GM21390 (cell line): ENCODE data around the gene LYZL2.
"Not testable (repeated sequence)": the region's sequence is repeated elsewhere in the genome, so short reads cannot be mapped to it uniquely, and the experiment has no call there.

Experiments
- ATAC-seq: cut with Tn5 transposase; IDR thresholded peaks from one replicate; pipeline ENCODE4 v1.9.1; 2021; ENCODE audit not compliant: unreplicated experiment

LYZL2 gene

DNA sequence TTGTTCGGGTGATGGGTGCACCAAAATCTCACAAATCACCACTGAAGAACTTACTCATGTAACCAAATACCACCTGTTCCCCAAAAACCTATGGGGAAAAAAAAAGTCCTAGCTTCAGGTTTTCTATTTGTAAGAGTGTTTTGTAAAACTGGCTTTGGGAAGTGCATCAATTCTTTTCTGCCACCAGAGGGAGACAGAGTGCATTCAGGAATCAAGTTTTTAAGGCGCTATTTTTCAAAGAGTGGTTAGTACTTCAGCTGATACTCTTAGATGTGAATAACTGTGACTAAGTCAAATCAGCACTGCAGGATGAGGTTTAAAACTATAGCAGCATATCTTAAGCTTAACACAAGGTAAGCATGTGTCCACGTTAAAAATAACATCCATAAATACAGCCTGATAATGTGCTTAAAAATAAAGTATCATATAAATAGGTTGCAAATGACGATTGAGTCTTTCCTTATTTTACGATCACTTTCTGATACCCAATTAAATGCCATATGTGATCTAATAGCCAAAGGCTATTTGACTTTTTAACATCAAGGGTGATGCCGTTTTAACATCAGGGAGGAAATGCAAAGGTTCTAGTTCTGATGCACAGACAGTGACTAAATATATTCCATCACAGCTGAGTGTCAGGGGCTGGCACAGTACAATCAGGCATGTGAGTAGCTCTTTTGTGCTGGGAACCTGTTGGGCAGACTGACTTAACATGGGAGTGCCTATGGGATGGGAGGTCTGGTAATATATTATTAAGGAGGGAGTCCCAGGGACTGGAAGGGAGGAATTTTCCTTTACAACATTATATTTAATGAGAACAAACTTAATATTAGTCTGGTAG lies 10.6 kb upstream of the LYZL2 start:
- ATAC-seq = no peak

DNA sequence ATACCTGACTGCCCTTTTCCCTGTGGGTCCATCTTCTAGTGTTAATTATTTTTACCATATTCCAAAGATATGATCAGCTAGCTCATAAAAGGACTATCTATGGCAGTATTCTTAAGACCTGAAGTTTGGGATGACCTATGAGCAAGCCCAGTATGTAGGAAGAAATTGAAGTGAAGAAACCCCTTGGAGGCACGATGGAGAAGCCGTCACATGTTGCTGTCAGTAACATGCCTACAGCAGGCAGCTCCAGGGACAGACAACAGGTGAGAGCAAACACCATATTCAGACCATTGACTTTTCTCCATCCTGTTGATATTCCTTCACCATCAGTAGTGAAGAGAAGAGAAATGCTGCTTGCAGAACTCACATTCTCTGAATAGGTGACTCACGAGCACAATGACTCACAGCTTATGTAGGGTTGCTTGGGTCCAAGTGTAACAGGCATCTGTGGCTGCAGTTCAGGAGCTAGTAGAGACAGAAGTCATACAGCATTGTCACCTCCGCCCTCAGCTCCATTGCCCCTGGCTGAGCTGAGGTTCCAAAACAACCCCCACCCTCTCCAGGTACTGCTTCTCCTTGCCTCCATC lies 8.4 kb upstream of the LYZL2 start:
- ATAC-seq = no peak

DNA sequence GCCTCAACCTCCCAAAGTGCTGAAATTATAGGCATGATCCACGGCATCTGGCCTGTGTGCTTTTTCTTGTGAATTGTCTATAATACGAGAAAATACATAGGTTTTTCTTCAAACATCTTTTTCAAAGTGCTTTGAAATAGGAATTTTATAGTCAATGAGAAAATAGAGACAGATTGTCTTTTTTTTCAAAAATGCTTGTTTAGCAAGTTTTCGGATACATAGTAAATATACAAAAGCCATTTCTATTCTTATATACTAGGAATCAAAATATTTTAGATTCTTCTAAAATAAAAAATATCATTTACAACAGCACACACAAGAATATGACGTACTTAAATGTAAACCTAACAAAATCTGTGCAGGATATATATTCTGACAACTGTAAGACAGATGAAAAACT lies 1.6 kb upstream of the LYZL2 start:
- no peak for ATAC-seq

DNA sequence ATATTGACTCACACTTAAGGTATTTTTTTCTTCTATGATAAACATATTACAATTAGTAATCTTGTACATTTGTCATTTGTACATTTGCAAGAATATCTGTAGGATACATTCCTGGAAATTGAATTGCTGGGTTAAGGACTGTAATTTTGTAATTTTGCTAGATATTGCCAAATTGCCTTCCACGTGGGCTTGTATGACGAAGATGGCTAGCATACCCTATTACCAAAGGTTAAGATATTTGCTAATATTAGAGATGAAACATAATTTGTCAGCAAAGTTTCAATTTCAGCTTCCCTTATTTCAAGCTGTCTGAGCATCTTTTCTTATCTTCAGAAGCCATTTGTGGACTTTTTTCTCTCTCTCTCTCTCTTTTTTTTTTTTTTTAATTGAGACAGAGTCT lies 1.0 kb upstream of the LYZL2 start:
- ATAC-seq = no peak

DNA sequence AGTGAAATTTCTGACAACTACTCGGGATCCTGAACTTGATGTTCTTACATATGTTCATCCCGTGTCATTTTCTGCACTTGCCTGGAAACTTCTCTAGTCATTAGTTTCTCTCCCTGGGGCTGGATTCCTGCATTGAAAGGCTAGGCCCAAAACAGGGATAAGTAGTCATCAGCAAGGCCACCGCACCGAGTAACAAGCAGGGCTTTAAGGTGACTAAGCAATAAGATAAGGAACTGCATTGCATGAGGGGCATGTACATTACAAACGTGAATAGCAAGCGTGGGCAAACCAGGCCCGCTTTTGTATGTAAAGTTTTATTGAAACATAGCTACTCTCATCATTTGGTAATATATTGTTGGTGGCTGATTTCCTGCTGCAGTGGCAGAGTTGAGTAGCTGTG lies 977 bp downstream of the LYZL2 start:
- ATAC-seq = not testable (repeated sequence)

DNA sequence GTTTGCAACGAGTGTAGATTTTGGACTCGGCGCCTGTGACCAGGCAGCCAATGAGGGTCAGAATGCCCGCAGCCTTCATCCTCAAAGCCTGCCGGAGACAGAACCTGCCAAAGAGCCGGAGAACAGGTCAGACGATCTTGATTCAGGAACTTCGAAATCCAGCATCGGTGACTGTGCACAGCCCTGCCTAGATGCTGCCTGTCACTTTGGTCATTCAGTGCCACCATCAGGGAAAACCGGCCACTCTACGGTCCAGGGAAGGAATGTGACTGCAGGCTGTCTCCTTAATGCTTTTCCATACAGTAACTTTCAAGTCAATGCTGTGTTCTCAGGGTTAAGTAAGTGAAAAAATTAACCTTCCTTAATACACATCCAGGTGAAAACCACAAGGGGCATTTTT lies 2.7 kb downstream of the LYZL2 start:
- ATAC-seq = not testable (repeated sequence)

DNA sequence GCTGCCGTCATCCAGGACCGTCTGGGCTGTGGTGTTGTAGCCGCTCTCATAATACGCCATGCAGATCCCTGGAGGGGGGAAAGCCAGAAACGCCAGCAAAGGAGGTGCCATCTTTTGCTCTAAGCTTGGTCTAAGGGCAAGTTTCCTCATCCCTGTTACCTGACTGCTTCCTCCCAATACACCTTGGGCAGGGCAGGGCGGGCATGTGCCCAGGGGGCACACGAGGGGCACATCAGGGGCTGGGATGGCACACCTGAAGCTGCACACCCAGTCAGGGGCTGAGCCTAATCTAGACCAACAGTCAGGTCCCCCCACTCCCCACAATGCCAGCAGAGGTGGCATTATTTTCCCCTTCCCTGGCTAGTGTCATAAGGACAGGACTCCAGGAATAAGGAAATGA lies 3.4 kb downstream of the LYZL2 start:
- ATAC-seq = not testable (repeated sequence)

DNA sequence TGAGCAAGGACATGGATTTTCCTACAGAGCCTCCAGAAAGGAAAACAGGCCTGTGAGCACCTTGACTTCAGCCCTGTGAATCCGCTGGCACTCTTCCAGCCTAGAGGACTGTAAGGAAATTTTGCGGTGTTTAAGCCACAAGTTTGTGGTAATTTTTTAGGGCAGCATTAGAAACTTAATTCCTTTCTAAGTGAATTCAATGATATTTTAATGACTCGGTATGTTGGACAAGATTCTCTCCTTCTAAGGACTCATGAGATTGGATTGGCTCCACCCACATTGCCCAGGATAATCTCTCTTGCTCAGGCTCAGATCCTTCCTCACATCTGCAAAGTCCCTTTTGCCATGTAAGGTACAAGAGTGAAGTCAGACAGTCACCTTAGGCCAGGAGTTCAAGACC lies 4.5 kb downstream of the LYZL2 start:
- no peak for ATAC-seq

DNA sequence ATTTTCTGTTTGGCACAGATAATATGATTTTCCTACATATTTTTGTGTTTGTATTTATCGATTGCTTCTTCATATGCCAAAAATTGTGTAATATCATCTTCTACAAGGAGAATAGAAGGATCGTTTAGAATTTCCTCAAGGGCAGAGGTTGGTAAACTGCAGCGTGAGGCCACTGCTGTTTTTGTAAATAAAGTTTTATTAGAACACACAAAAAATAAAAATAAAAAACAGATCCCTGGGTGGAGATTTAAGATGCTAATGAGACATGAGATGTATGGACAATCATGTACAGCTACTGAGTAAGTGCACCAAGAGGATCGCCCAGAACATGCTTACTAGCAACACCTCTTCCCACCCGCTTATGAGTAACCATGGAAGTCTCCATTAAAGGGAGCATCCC lies 9.6 kb downstream of the LYZL2 start:
- no peak for ATAC-seq

DNA sequence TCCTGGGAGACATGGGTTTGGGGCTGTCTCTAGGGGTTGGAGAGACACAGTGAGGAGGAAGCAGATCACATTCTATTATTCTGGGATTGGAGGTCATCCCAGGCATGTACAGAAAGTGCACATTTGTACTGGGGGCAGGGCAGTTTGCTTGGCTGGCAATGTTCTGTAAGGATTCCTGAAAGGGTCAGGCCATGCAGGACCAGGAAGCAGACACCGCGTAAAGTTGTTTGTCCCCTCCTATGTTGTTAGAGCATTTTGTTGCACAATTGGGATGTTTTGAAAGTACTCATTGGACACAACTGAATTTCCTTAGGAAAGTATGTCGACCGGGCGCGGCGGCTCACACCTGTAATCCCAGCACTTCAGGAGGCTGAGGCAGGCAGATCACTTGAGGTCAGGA lies 12.5 kb downstream of the LYZL2 start:
- no peak for ATAC-seq

DNA sequence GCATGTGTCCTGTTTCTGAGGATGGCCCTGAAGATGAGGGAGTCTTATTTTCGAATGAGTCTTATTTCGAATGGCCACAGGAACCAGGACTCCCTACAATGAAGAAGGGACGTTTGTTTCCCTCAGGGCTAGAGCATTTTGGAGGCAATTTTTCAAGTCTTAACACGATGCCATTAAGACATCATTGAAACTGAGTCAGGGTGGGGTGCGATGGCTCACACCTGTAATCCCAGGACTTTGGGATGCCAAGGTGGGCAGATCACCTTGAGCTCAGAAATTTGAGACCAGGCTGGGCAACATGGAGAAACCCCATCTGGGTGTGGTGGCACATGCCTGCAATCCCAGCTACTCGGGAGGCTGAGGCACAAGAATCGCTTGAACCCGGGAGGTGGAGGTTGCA lies 18.5 kb downstream of the LYZL2 start:
- not testable (repeated sequence) for ATAC-seq

DNA sequence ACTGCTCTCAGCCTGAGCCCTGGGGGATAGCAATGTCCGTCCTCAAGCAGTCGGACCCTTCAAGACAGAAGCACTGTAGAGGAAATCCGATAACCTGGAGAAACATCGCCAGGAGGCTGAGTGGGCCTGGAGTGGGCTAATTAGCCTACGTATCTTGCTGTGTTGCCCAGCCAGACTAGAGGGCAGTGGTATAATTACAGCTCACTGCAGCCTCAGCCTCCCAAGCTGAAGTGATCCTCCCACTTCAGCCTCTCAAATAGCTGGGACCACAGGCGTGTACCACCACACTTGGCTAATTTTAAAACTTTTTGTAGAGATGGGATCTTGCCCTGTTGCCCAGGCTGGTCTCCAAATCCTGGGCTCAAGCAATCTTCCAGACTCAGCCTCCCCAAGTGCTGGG lies 21.7 kb downstream of the LYZL2 start:
- no peak for ATAC-seq

DNA sequence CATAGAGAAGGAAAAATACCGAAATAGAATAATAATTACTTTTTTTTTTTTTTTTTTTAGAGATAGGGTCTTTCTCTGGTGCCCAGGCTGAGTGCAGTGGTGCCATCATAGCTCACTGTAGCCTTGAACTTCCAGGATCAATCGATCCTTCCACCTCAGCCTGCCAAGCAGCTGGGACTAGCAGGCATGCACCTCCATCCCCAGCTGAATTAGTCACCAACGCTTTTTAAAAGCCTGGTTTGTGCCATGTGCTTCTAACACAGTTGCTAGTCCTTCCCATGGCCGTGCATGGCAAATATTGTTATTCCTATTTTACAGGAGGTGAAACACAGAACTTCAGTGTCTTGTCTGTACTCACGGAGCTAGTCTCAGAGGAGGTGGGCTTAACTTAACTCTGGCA lies 23.2 kb downstream of the LYZL2 start:
- ATAC-seq = no peak

DNA sequence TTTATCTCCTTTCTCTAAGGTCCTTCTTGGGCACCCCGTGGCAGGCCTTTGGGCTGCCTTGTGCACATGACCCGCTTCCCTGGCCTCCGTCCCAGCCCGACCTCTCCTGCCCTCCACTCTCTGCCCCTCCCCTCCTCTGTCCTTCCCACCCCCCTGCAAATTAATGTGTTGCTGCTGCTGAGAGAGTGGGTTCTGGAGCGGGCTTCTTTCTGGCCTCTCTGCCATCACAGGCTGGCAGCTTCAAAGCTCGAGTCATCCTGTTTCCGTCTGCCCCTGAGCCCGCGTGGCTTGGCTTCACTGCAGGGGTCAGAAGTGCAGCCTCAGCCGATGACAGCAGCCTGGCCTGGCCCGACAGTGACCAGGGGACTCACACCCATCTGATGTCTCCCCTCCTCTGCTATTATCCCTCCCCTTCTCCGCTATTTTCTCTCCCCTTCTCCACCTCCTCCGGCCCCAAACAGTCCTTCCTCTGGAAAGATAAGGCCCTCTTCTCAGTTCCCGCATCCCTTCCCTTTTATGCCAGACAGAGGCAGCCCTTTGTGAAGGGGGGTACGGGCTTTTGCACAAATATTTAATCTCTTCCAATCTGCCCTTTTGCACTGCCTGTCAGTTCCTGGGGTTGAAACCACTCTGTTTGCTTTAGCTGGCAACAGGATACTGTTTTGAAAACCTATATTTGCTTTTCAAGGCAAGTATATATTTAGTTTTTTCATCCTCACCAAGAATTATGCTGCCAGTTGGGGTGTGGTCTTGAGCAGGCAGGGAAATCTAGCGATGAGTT lies 24.0 kb downstream of the LYZL2 start:
- ATAC-seq = not testable (repeated sequence)

DNA sequence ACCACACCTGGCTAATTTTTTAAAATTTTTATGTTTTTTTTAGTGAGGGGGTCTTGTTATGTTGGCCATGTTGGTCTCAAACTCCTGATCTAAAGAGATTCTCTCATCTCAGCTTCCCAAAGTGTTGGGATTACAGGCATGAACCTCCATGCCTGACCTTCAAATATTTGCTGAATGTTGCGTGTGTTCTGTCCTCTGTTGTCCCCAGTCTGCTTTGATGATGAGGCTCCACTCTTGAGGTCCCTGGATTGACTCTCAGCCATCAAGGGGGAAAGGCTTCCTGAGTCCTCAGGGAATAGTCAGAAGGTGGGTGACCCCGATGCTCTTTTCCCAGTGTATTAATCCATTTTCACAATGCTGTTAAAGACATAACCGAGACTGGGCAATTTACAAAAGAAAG lies 26.0 kb downstream of the LYZL2 start:
- no peak for ATAC-seq

DNA sequence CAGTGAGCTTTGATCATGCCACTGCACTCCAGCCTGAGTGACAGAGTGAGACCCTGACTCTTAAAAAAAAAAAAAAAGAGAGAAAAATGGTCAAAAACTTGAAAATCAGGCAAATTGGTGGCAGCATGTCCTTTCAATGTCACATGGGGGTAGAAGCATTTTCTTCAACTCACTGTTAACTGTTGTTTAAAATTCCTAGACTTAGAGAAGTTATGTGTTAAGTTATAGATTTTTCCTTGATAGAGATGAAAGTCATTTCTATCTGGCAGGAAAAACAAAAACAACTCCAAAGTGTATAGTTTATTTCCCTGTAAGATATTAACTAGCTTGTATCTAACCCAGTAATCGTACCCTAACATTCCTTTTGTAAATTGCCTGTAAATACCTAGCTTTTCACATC lies 26.8 kb downstream of the LYZL2 start:
- no peak for ATAC-seq

DNA sequence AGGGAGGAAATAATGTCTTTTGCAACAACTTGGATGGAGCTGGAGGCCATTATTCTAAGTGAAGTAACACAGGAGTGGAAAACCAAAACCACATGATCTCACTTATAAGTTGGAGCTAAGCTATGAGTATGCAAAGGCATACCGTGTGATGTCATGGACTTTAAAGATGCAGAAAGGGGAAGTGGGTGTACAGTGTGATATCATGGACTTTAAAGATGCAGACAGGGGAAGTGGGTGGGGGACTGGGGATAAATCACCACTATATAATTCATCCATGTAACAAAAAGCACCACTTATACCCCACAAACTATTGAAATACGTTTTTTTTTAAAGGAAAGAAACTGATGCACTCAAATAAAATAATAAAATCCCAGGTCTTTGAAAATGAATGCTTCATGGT lies 29.5 kb downstream of the LYZL2 start:
- ATAC-seq = no peak

DNA sequence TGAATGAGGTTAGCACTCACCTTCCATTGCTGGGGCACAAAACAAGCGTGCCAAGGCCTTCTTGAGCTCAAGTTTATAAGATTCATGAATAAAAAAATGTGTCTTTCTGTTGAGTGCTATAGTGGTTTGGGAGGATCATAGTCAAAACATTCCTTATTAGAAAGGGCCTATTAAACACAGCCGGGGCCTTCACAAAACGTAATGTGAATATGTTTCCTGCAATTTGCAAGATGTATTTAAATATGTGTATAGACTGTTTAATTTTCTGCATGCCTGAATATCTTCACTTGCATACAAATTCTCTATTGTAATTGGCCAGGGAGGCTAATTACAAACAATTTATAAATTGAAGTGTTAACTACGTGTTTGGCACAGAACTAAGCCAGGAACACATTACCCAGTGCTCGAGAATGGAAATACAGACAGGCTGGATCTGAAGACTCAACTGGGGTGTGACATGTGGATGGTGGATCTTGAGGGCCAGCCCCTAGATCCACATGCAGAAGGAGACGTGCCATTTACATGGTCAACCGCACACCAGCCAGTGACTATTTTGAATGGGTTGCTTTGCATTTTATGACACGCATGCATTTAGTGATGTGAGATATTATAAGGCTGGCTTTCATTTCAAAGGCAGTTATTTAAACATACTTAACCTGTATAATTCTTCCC lies 31.3 kb downstream of the LYZL2 start:
- no peak for ATAC-seq

DNA sequence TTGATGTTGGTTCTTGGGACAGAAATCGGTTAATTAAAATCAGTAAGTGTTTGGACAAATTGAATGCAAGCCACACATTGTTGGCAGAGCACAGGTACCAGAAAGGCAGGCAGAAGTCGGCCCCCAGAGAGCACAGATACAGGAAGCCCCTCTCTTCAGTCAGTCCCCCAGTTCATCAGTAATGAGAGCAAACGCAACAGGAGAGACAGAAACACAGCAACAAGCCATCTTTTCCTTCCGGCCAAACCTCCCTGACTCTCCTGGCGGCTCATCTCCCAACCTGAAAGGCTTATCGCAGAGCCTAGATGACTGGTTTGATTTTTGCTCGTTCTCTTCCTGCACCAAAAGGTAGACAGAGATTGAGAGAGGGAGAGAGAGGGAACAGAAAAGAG lies 32.1 kb downstream of the LYZL2 start:
- ATAC-seq = not testable (repeated sequence)

DNA sequence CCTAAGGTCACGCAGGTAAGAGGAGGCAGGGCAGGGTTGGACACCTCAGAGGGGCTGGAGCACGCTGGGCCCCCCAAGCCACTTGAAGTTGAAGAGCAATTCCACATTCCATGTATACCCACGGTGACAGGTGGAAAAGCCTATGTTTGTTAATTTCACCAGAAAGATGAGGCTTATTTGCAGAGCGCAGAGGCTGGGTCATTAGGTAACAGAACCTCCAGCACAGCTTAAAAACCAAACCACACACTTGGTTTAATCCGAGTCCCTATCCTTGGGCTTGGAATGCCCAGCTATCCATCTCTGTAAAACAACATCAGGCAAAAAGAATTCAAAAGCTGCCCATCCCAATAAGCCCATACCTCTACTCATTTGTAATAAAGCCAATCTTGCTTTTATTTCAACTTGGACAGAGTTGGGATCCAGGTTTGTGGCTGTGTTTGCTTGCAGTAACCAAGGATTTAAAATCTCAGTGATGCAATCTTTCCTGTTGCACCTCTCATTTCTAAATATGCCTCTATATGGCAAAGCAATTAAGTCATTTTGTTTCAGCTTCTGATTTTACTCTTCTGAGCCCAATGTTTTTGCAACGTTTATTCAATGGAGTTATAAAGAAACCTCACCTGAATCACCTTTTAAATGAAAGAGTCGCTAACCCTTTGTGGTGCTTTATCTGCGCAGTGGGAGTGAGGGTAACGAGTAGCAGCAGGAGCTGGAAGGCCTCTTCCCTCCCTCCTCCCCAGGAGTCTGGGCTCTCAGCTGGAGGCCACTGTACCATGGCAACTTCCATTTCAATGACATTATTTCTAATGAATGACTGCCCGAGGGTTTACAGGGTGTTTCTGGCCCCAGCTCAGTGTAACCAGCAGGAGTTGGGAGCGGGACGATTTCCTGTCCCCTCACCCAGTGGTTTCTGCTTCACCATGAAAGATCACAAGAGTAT lies 32.8 kb downstream of the LYZL2 start:
- ATAC-seq = not testable (repeated sequence)
